Left forelimb (tissue), 1 donor: Measurements from ENCODE around the gene SLC16A12.

Experiments
- DNase-seq: peaks from one replicate; pipeline ENCODE4 v3.0.0-alpha.2; 2018; ENCODE audit warnings: low spot score

The SLC16A12 gene

GRCh38 chr10:89513206-89513605, 22.2 kb downstream of the SLC16A12 start:
- no peak for DNase-seq

- no peak for DNase-seq
Measured at GRCh38 chr10:89505640-89506275, 29.6 kb downstream of the SLC16A12 start.

DNA sequence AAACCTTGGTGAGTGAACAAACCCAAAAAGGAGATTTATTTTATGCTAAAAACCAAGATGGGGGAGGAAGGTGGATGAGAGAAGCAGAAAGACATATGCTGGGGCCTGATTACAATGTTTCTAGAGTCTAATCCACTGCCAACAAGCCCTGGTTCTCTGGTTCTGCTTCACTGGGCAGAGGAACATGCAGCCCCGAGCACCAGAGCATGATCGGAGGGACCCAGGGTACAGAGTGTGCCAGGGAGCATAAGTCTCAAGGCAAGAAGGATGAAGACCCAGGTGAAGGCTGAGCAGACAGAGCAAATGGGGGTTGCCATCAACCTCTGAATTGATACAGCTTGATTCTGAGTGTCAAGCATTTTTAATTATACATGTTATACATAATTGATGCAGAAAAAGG, 30.7 kb downstream of the SLC16A12 start:
- DNase-seq: no peak

GRCh38 chr10:89503652-89504370, 31.6 kb downstream of the SLC16A12 start:
- no peak for DNase-seq

DNA sequence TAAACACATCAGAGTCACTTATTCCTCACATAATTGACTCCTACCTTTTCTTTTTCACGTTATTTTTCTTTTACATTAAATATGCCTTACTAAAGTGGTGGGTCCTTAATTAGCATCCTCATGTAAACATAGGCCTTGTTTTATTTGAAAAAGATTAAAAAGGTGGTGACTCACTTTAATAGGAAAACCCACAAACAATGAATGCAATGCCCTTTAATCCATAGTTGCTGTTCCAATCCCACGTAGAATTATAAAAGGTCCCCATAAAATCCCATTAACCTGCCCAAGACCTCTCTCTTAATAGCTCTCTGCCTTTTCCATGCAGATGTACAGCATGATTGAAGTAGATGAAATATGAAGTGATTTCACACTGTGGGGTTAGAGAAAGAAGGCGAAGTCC, 32.2 kb downstream of the SLC16A12 start:
- DNase-seq: no peak

DNA sequence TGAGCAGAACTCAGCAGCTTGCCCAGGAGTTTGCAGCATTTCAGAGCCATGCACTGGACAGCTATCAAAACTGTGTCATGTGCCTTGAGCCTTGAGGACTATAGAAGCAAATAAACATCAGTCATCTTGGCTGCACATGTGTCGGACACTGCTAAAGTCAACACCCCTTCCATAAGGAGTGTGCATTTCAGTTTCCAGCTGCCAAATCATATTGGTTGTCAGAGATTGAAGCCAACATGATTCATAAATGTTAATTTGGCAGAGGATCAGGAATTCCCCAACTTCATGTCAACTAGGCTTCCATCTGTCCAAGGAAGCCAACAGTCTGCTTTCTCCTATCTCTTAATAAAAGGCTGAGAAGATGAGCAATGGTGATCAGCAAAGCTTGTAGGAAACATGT, 32.8 kb downstream of the SLC16A12 start:
- DNase-seq: no peak

- no peak for DNase-seq
Measured at GRCh38 chr10:89494575-89494974, 40.8 kb downstream of the SLC16A12 start.

- no peak for DNase-seq
Measured at GRCh38 chr10:89494068-89494467, 41.3 kb downstream of the SLC16A12 start.

- DNase-seq: no peak
Measured at GRCh38 chr10:89491932-89492331, 43.5 kb downstream of the SLC16A12 start.

DNA sequence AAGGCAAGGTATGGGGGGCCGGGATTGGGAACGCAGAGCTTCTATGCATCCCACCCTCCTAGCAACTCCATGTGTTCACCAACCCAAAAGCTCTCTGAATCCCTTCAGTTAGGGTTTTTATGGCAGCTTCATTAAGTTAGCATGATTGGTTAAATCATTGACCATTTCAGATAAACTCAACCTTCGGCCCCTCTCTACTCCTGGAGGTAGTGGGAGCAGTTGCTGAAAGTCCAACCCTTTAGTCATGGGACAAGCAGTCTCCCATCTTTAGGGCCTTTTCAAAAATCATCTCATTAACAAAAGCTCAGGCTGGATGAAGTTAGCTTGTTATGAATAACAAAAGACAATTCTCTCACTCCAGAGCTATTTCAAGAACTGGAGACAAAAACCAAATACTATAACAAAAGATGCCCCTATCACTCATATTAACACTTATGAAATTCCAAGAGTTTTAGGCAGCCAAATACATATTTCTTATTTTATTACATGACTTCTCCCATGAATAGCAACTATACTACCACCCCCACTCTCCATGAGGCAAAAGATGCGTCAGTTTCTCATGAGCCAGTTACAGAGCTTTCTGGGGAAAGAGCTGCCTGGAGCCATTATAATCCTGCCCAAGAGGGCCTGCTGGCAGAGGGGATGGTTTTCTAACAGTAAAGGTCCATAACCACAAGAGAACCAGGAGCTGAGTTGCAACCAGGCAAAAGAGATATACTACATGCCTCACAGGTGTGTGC, 44.6 kb downstream of the SLC16A12 start:
- DNase-seq: no peak

DNA sequence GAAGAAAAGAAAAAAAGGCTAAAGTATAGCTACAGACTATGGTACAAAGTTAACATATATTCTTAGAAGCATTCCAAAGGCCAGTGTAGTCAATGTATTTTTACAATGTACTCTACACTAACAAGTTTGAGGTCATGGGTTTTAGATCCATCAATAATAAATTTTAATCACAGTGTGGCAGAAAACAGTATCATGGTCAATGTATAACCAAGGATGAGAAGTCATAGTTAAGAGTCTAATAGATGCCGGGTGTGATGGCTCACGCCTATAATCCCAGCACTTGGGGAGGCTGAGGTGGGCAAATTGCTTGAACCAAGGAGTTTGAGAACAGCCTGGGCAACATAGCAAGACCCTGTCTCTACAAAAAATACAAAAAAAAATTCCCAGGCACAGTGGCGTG, 53.1 kb downstream of the SLC16A12 start:
- no peak for DNase-seq

DNA sequence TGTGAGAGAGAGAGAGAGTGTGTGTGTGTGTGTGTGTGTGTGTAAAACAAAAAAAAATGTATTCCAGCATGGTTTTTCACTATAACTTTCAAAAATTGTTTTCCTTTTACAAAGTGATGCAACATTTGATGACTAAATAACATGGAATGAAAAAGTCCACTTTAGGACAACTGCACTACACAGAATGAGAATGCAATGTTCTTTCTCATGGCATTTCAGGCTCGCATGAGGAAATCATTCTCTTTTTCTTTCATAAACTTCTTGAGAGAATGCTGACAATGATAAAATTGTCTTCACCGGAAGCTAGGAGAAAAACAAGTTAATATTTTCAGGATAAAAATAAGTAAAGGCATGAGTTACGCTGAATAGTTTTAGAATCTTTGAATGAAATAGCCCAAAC, 53.7 kb downstream of the SLC16A12 start:
- DNase-seq: no peak

DNA sequence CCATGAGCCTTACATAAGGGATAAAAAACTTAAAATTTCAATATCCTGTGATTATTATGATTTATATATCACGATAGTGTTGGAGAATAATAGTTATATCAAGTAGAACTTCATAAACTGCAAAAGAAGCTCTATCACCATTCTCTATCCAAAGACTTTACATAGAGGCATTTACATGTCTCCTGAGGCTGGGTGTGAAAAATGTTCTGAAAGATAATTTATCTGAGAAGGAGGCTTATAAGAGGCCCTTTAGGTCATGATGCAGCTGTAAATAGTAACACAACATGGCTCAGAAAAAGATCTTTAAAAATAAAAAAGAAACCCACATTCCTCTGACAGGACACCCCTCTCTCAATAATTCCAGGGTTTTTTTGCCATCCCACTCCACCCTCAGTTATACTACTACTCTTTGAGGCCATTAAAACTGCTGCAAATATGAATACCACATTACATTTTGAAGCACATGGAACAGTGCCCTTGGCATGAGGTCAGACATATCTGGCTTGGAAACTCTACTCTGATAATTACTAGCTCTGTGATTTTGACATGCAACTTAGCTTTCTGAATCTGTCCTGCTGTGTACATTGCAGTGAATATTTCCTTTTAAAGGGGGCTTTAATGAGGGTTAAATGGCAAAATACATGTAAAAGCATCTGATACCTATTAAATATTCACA, 55.5 kb downstream of the SLC16A12 start:
- no peak for DNase-seq

- DNase-seq: no peak
Measured at GRCh38 chr10:89478739-89479654, 56.4 kb downstream of the SLC16A12 start.

GRCh38 chr10:89478085-89478738, 57.2 kb downstream of the SLC16A12 start:
- DNase-seq: no peak

GRCh38 chr10:89476150-89476549, 59.2 kb downstream of the SLC16A12 start:
- DNase-seq: no peak

GRCh38 chr10:89475591-89475998, 59.8 kb downstream of the SLC16A12 start:
- DNase-seq: no peak

GRCh38 chr10:89475125-89475524, 60.3 kb downstream of the SLC16A12 start:
- no peak for DNase-seq

GRCh38 chr10:89474452-89474851, 60.9 kb downstream of the SLC16A12 start:
- no peak for DNase-seq

DNA sequence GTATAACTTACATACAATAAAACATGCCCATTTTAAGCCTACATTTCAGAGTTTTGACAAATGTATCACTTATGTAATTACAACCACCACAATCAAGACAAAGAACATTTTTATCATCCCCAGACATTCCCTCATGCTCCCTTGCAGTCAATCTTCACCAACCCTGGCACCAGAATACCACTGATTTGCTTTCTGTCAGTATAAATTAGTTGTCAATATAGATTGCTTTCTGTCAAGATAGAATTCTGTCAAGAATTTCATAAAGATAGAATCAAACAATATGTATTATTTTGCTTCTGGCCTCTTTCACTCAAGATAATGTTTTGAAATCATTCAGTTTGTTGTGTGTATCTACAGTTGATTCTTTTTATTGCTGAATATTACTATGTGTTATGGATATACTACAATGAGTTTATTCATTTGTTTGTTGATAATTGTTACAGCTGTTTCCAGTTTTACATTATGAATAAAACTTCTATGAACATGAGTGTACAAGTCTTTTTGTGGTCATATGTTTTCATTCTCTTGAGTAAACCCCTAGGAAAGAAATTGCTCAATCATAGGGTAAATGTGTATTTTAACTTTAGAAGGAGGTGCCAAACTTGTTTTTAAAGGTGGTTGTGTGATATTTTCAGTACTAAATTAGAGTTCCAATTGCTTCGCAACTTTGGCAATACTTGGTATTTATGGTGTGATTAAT, 64.1 kb downstream of the SLC16A12 start:
- DNase-seq: no peak
